Cortex of kidney (tissue), 1 donor: ENCODE results near the gene GPN2.

Experiments used
- DNase-seq: peaks from one replicate; lab custom pipeline; 2025; lab: John Stamatoyannopoulos, UW

GPN2 gene

DNA sequence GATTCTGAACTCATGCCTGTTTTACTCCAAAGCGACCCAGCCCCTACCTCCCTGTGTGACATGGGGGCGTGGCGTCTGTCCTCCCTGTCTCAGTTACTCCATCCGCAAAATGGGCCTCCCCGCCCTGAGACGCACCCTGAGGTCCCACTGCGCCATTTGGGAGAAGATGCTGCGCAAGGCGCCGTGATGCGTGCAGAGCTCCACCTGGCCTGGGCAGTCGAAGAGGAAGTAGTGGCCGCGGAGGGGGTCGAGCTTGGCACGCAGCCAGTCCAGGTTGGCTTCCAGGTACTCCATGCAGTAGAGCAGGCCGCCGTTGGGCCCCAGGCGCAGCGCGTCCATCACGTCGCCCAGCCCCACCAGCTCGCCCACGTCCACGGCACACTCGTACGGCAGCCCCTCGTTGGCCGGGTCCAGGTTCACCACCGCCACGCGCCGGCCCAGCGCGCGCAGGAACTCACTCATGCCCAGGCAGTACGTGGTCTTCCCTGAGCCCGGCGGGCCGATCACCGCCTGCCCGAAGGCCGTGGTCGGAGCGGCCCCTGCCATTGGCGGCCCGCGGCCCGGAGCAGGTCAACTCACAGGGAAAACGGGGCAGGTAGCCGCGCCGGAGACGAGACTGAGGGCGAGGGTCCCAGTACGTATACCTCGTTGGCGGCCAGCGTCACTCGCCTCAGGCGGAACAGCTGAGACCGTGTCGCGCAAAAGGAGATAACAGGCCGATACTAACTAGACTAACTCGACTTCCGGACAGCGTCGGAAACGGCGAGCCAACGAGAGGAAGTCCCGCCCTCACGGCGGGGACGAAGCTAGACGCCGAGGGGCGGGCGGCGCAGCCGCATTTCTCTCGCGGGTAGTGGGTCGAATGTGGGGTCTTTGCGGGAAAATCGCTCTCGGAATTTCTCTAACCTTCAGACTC lies at the start of gene GPN2:
GPN2 (minus strand) TSS at position 733 of the 916 bp plus-strand sequence; CDS start at position 546, 187 bp downstream.
- DNase-seq: no peak

DNA sequence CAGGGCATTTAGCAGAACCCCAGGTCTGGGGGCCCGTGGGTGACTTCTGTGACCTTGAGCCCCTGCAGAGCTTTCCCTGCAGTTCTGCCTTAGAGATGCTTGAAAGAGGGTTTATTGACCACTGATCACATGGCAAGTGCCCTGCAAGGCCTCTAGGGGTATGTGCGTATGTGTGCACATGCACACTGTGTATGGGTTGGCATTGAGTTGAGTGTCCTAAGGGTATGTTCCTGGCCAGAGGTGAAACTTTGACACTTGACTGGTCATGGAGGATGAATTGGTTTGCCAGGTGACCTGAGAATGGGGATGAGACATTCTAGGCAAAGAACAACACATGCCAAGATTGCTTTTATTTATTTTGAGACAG lies 48.6 kb upstream of the GPN2 start:
- DNase-seq: no peak

DNA sequence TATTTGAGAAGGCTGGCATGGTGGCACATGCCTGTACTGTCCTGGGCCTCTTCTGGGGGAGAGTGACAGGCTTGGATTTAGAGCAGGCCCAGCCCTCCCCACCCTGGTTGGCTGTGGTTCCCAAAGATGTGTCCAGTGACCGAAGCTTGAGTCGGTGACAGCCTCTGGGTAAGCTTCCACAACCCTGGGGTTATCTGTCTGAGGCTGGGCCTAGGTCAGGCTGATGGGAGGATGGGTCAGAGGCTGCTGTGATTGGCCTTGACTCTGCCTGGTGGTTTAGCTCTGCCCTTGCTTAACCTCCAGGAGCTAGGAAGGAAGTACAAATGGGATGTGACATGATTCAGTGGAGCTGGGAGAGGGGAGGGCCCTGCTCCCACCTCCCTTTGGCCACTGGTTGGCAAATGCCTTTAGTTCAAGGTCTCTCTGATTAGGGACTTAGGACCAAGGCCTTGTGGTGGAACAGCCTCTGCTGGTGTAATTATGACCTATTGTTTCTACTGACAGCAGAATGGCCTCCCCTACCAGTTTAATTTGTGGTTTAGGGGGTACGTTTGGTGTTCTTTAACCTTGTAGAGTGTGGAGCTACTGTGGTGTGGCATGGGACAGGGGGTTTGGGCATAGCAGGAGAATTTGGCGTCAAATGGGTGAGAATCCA lies 48.0 kb upstream of the GPN2 start:
- DNase-seq: no peak

DNA sequence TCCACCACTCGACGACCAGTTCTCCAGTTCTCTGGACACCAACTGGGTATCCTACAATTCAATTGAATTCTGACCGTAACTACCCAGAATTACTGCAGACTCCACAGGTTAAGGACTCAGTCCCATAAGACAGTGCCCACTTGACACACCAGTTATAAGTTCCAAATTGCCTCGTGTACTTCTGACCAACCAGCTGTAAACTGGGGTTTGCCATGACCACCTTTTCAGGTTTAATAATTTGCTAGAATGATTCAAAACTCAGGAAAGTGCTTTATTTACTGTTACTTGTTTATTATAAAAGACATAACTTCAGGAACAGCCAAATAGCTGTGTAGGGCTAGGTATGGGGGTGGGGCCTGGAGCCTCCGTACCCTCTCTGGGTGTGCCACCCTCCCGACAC lies 46.7 kb upstream of the GPN2 start:
- DNase-seq: no peak

DNA sequence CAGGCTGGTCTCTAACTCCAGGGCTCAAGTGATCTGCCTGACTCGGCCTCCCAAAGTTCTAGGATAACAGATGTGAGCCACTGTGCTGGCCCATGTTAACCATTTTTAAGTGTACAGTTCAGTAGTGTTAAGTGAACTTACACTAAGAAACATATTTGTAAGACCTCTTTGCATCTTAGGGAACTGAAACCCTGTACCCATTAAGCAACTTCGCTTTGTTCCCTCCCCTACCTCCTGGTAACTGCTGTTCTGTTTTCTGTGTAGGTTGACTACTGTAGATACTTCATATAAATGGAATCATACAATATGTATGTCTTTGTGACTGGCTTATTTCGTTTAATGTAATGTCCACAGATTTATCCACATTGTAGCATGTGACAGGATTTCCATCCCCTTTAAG lies 42.4 kb upstream of the GPN2 start:
- DNase-seq: no peak

DNA sequence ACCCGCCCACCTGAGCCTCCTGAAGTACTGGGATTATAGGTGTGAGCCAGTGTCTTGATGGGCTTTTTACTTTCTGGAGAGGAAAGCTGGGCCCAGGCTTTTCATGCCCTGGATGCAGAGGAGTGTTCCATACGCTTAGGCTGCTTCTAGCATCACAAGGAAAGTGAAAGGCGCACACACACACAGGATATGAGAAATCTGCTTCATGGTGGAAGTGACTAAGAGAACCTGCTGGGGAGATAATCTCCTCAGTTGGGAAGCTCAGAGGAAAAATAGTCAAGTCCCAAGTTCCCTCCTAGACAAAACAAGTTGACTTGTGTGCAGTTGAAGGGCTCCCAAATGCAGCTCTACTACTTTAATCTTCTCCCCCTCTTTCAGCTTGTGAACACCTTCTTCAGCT lies 33.6 kb upstream of the GPN2 start:
- no peak for DNase-seq

DNA sequence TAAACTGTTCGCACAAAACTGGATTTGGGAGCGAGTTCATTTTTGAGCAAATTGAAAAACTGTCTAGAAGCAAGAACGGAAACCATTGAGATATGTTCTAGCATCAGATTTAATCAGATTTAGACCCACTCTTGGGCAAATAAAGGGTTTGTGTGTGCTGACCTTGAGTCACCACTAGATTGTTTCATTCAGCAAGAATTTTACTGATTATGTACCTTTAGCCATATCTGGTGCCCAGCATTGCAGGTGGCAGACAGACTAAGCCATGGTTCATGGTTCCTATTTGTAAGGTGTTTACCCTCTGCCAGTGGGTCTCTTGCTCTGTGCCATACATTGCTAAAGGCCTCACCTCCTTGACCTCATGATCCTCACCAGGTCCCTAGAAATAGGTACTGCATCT lies 32.8 kb upstream of the GPN2 start:
- DNase-seq: no peak

DNA sequence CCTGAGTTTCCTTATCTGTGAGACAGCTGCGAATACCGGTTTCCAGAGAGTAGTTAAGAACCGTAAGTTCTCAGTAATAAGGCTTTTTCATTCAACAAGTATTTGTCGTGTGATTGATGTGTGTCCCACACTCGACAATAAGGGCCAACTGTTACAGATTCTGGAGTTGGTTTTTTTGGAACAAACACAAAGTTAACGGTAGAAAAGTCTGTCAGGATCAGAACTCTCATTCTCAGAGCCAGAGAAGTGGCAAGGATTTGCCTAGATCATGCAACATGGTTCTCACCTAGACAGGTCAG lies 32.3 kb upstream of the GPN2 start:
- no peak for DNase-seq

DNA sequence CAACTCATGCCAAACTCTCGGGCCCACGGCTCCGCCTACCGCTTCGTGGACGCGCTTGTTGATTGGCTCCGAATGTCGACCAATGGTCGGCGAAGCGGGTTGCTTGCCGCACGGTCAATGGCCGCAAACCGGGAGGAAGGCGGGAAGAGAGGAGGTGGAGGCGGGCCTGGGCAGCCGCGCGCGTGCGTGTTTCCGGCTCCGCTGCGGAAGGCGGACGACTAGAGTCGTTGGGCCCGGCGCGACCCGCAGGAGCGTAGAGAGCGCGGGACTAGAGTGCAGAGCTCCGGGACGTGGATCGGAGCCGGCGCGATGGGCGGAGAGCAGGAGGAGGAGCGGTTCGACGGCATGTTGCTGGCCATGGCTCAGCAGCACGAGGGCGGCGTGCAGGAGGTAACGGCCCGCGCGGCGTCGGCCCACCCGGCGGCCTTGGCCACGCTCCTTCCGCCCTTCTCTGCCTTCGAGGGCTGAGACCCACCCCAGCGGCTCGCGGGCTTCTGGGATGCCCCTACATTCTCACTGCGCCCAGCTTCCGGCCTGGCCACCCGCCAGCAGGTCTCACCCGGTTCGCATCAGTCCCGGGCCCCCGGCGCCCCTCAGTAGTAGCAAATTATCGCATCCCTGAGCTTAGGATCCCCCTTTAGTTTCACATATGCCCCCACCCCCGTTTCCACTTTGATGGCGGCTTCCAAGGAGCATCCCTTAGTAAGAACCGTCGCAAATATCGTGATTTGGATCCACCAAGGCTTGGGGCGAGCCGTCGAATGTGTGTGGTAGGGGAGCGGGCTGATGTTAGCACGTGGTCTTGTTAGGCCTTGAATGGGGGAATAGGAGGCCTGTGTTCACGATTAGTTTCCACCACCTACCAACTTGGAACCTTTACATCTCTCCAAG lies 31.7 kb upstream of the GPN2 start, which contains the start of gene NUDC:
NUDC (plus strand) TSS at position 204 of the 891 bp plus-strand sequence; CDS start at position 310, 106 bp downstream.
- DNase-seq: peak; percentile 42

DNA sequence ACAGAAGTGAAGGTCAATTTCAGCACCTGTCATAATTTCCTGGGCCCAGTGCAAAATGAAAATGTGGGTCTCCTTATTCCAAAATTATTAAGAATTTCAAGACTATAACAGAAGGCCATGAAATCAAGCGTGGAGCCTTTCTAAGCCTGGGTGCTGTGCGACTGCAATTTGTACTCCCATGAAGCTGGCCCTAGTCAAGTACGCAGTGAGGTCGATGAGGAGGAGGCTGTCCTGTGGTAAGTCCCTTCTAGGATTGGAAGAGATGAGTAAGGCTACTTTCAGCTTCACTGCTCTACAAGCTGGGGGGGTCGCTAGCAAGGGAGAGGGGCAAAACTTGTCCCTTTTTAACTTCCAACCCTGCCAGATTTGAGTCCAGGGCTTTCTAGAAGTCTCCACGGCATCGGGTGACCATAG lies 31.1 kb upstream of the GPN2 start:
- no peak for DNase-seq

DNA sequence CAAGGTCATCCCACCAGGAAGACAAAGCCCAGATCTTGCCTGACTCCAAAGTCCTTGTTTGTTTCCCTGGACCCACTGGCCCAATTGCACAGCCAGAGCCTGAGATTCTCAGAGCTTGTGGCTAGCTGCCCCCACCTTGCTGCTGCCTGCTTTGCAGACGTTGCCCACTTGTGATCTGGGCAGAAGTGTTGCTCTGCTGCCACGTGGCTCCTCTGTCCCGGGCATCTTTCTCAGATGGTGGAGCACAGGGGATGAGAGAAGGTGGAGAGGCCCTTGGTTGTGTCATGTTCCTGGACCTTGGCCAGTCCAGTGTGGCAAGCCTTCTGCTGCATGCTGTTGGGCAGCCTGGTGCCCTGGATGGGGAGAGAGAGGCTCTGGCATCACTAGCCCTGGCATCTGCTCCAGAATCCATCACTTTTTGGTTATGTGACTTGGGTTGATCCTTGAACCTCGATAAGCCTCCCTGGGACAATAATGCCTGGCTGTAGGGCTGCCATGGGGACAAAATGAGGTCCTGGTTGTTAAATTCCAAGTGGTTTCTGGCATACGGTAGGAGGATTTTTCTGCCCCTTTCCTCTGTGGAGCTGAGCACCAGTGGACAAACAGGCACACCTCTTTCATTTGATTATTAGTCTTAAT lies 25.2 kb upstream of the GPN2 start:
- DNase-seq: no peak

DNA sequence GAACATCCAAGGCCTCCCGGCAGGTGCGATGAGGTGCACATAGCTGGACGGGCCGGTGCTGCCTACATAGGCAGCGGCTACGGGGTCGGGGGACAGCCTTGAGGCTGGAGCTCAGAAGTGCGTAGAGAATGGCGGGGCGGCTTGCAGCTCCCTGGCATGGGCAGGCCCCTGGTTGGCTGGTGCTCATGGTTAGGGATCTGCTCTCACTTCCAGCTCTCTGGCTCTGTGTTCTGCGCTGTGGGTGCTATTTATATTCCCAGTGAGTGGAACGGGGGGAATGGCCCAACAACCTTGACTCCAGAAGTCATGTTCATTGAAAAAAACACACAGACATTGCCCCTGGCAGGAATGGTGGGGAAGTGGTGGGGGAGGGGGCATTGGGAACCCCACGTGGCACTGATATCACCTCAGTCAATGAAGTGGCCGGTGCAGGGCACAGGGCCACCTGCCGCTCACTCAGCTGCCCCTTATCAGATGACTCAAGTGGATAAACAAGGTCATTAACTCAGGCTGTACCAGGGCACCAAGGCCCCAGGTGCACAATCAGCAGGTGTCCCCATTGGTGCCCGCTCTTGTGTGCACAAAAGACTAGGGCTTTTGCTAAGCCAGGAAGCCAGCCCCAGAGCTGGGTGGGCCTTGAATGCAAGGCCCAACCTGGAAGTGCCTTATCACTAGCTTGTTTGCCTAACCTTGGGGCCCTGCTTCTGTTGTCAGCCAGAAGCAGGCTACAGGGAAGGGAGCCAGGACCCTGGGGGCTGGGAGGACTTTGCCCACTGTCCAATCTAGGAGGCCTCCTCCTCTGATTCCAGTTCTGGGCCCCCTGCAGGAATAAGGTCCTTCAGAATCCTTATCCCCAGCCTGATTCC lies 23.9 kb upstream of the GPN2 start, which contains the start of gene NR0B2:
NR0B2 (minus strand) TSS at position 222 of the 866 bp plus-strand sequence; CDS start at position 187, 35 bp downstream.
- DNase-seq: no peak

DNA sequence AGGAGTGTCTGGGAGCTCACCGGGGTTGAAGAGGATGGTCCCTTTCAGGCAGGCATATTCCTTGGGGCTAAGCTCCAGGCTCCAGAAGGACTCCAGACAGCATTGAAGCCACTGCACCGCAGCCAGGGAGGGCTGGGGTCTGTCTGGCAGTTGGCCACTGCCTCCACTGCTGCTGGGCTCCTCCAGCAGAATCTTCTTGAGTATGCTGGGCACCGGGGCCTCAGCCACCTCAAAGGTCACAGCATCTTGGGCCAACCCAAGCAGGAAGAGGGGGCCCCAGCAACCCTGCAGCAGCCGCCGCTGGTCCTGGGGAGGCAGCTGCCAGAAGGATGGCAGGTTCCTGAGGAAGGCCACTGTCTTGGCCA lies 23.3 kb upstream of the GPN2 start:
- DNase-seq: no peak

DNA sequence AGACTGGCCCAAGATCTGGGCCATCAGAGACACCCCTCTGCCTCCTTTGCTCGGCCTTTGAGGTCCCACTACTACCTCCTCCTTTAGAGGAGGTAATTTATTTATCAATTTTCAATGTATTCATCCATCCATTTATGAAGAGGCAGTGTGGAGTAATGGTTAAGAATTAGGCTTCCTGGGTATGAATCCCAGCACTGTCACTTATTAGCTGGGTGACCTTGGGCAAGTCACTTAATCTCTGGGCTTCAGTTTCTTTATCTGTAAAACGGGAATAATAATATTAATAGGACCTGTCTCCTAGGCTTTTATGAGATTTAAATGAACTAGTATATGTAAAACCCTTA lies 22.0 kb upstream of the GPN2 start:
- no peak for DNase-seq

DNA sequence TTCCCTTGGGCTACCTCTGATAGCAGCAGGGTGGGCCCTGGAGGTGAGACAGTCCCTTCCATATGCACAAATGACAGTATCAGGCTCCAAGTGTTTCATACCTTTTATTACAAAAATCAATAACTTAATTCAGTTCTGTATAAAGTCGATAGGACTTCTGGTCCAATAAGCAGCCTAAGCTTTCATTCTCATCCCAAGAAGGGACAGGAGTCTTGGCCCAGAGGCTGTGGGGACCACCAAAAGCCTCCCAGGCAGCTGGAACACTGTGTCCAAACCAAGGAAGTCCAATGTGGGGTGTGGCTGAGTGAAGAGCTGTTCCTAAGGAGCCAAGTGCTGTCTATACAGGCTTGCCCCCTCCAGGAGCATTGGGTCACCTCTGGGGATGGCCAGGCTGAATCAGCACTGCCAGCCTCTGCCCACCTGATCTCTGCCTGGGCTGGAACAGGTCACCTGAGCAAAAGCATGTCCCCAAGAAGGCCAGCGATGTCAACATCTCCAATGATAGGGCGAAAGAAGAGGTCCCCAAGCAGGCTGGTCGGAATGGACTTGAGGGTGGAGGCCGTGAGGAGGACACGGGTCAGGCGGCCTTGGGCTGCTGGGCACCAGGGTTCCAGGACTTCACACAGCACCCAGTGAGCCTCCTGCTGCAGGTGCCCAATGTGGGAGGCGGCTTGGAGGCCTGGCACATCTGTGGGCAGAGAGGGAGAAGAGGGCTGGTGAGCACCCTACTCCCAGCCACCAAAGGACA lies 21.5 kb upstream of the GPN2 start:
- no peak for DNase-seq

DNA sequence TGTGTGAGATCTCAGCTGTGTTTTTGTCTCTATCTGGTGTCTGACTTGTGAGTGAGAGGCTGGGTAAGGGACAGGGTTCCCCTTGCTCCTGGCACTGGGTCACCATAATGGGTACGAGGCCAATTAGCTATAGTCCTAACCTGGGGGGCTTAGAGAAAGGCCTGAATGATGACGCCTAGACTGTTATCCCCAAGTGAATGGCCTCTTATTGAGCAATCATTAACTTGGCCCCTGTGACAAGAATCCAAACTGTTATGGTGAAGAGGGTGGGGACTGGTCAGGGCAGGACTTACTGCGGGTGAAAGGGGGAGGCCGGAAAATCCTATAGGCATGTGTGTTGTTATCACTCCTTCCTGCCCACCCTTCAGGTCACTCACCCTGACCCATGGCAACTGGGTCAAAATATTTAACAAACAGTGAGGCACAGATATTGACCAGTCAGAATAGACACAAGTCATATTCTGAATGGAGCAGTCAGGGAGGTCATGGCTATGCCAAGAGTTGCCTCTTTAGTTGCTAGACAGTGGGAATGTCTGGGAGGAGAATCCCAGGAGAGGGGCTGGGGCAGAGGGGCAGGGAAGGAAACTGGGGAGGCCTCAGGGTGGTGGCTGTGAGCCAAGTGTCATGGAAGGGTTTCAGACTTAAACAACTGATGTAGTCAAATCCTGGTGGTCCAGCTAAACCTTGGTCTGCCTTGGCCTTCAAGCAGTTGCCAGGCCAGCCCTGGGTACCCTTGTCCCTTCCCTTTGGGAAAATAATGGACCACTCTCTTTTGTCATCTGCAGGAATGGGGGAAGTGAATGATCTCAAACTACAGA lies 20.5 kb upstream of the GPN2 start:
- DNase-seq: no peak

DNA sequence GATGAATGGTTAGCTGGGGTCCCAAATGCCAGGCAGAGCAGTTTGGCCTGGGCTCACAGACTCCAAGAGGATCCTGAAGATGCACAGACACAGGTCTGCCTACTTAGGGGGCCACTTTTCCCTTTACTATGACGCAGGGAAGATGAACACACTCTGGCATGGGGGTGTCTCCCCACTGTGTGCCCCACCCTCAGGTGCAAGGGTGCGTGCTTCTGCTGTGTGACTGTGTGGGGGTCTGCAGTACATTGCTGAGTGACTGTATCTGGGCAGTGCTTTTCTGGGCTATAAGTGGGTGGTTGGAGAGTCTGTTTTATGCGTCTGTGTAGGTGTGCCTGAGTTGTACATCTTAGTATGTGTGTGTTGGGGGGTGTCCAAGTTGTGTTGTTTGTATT lies 19.9 kb upstream of the GPN2 start:
- DNase-seq: no peak

DNA sequence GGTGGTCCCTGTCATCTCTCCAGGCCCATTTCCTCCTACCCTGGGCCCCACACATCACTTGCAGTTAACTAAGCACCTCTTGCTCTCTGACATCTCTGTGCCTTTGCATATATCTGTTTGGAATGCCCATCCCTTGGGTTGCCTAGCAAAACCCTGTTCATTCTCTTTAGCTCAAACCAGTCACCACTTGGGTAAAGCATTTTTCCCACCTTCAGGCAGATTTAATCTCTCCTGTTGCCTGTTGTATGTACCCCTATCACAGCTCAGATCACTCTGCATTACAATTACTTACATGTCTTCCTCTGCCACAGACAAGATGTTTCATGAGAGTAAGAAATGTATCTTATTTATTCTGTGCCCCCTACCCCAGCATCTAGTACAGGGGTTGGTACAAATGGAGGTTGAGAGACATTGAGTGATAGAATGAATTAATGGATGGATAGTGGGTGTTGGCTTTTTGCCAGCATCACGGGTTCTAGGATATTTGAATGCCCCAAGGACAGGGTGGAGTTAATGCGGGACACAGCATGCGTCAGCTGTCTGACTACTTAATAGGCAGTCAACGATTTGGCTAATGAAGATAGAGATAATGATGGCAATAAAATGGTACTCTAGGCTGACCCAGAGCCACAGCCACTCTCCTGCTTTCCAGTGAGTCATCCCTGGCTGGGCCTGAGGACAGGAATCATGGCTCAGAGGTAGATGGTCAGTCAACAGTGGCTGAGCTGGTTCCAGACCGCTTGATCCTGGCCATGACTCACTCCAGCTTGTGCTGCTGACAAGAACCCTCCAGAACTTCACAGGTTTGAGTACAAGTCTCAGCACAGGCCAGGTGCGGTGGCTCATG lies 17.2 kb upstream of the GPN2 start:
- DNase-seq: no peak
